GM19240 (cell line): ENCODE data around the gene SLC4A7.
"Not testable (repeated sequence)": the region's sequence is repeated elsewhere in the genome, so short reads cannot be mapped to it uniquely, and the experiment has no call there.

Experiments used
- DNase-seq: peaks from one replicate; pipeline ENCODE4 v3.0.0; 2011; ENCODE audit warnings: low spot score; ENCODE audit not compliant: insufficient read length

SLC4A7 gene

GRCh38 chr3:27487383-27487782, 3.2 kb upstream of the SLC4A7 start:
- no peak for DNase-seq

- DNase-seq, result no peak
Observed at GRCh38 chr3:27486336-27486735, 2.2 kb upstream of the SLC4A7 start.

GRCh38 chr3:27485866-27486265, 1.7 kb upstream of the SLC4A7 start:
- no peak for DNase-seq

- peak; percentile 2 for DNase-seq
Observed at GRCh38 chr3:27483117-27484014, 818 bp downstream of the SLC4A7 start.

- no peak for DNase-seq
Observed at GRCh38 chr3:27479806-27480543, 4.2 kb downstream of the SLC4A7 start.

GRCh38 chr3:27471923-27472550, 12.1 kb downstream of the SLC4A7 start:
- no peak for DNase-seq

- no peak for DNase-seq
Observed at GRCh38 chr3:27468283-27468886, 15.8 kb downstream of the SLC4A7 start.

GRCh38 chr3:27467545-27467944, 16.6 kb downstream of the SLC4A7 start:
- DNase-seq, result peak; percentile 19

GRCh38 chr3:27464646-27465045, 19.5 kb downstream of the SLC4A7 start:
- no peak for DNase-seq

- no peak for DNase-seq
Observed at GRCh38 chr3:27462228-27462627, 22.0 kb downstream of the SLC4A7 start.

- no peak for DNase-seq
Observed at GRCh38 chr3:27458929-27459328, 25.3 kb downstream of the SLC4A7 start.

GRCh38 chr3:27456554-27456953, 27.6 kb downstream of the SLC4A7 start:
- DNase-seq, result no peak

- no peak for DNase-seq
Observed at GRCh38 chr3:27454914-27455313, 29.3 kb downstream of the SLC4A7 start.

GRCh38 chr3:27454461-27454860, 29.7 kb downstream of the SLC4A7 start:
- DNase-seq, result no peak

- no peak for DNase-seq
Observed at GRCh38 chr3:27452368-27453090, 31.7 kb downstream of the SLC4A7 start.

- DNase-seq, result no peak
Observed at GRCh38 chr3:27451842-27452241, 32.3 kb downstream of the SLC4A7 start.

- no peak for DNase-seq
Observed at GRCh38 chr3:27451251-27451650, 32.9 kb downstream of the SLC4A7 start.

GRCh38 chr3:27449530-27450150, 34.5 kb downstream of the SLC4A7 start:
- no peak for DNase-seq

- DNase-seq, result not testable (repeated sequence)
Observed at GRCh38 chr3:27442995-27443394, 41.2 kb downstream of the SLC4A7 start.

GRCh38 chr3:27438352-27438751, 45.8 kb downstream of the SLC4A7 start:
- not testable (repeated sequence) for DNase-seq

GRCh38 chr3:27431116-27431515, 53.1 kb downstream of the SLC4A7 start:
- no peak for DNase-seq
